ENCODE measurements around the gene ALDH1A2. TPM values are rescaled to one million over a fixed set of nuclear protein-coding genes. Genes with fewer than 3 reads are reported as not detected.

The ALDH1A2 gene
- total RNA-seq, 1 experiment from 2014 or later: 0.22 TPM

DNA sequence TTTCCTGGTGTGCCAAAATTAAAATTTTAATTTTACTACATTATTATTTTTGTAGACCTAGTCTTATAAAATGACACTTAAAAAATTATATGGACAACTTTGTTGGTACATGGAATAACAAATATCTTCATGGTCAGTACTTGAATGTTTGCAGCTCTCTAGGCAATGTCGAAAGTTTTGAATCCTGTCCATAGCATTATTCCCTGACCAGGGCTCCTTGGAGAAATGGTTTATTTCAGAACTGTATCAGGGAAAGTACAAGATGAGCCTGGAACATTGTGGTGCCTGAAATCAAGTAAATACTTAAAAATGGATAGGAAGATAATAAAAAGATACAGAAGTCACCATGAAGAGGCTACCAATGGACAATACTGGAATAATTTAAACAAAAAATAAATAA lies 47.6 kb downstream of the ALDH1A2 start:
- no peak for TF ChIP-seq EZH2phosphoT487 (IDR thresholded peaks at IDR 0.05; ENCODE audit: borderline replicate concordance, low read length)
- no peak for TF ChIP-seq EZH2 (IDR thresholded peaks at IDR 0.05; ENCODE audit: low read length, unreplicated experiment)
- TF ChIP-seq CTCF (conservative IDR thresholded peaks at IDR 0.05; ENCODE audit: low read depth, low read length): no peak
- Histone ChIP-seq H3K79me2 (ENCODE audit: low read length) (no peaks in the 10 kb centered on the region), H3K4me3 (ENCODE audit: low read length) (no peak overlapping the region), H3K9me2 (replicated peaks; ENCODE audit: low read length) (no peaks in the 10 kb centered on the region), H4K20me1 (ENCODE audit: low read length) (no peaks in the 10 kb centered on the region), H3K9me3 (ENCODE audit: low read length) (no peaks in the 10 kb centered on the region), H3K36me3 (ENCODE audit: low read depth, low read length) (no peaks in the 10 kb centered on the region), H3K27me3 (ENCODE audit: low read length) (no peaks in the 10 kb centered on the region; the same call in none of the 2 replicates), H2AFZ (ENCODE audit: low read length) (no peak overlapping the region), H3K9ac (ENCODE audit: low read length) (no peak overlapping the region), H3K4me1 (ENCODE audit: insufficient read depth, low read length) (peaks cover 5% of the 10 kb centered on the region; the same call in 1 of the 2 replicates), H3F3A (ENCODE audit: low read length, unreplicated experiment) (no peaks in the 10 kb centered on the region), H3K27ac (ENCODE audit: low read length) (no peak overlapping the region), H3K4me2 (ENCODE audit: low read length) (no peak overlapping the region)
- no TSS peak for BruUV-seq (replicated peaks)
- POLR2A ChIA-PET (ENCODE audit: unreplicated experiment): no interaction called here
- DNase-seq: no peak
- CTCF ChIA-PET: no interaction called here
- ATAC-seq: no peak
- intact Hi-C loops (cut with micrococcal nuclease): no loop called here

DNA sequence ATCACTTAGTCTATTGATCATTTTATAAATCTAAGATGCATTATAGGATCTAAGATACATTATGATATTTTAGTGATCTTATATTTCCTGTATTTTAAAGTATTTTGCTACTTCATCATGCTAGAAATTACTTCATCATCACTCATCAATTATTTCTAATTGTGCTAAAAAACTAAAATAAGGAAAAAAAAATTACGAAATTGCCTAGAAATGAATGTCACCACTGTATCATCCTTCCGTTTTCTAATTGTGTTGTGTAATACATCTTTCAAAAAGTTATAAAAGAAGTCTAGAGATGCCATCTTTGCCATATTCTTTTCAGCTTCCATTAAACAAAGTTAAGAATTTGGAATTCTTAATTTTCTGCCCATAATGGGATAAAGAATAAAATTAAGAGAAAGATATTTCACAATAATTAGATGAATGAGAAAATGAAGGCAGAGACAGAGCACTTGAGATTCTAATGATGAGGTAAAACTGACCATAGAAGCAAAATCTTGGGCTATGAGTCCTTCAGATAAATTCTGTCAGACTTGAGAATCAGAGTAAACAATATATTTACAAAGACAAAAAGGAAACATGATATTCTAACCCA lies 48.8 kb downstream of the ALDH1A2 start:
- CTCF ChIA-PET: no interaction called here

More for the DNA sequence above, 48.8 kb downstream of the ALDH1A2 start:
- Histone ChIP-seq H4K20me1 (ENCODE audit: low read length) (no peaks in the 10 kb centered on the region), H3K27me3 (ENCODE audit: low read length) (no peaks in the 10 kb centered on the region; the same call in none of the 2 replicates), H3K36me3 (ENCODE audit: low read depth, low read length) (no peaks in the 10 kb centered on the region), H3F3A (ENCODE audit: low read length, unreplicated experiment) (no peaks in the 10 kb centered on the region), H2AFZ (ENCODE audit: low read length) (no peak overlapping the region), H3K4me3 (ENCODE audit: low read length) (no peak overlapping the region), H3K9me3 (ENCODE audit: low read length) (no peaks in the 10 kb centered on the region), H3K9ac (ENCODE audit: low read length) (no peak overlapping the region), H3K79me2 (ENCODE audit: low read length) (no peaks in the 10 kb centered on the region), H3K4me1 (ENCODE audit: insufficient read depth, low read length) (peaks cover 5% of the 10 kb centered on the region; the same call in 1 of the 2 replicates), H3K4me2 (ENCODE audit: low read length) (no peak overlapping the region), H3K9me2 (replicated peaks; ENCODE audit: low read length) (no peaks in the 10 kb centered on the region), H3K27ac (ENCODE audit: low read length) (no peak overlapping the region)
- no peak for TF ChIP-seq EZH2 (IDR thresholded peaks at IDR 0.05; ENCODE audit: low read length, unreplicated experiment)
- TF ChIP-seq CTCF (conservative IDR thresholded peaks at IDR 0.05; ENCODE audit: low read depth, low read length): no peak
- no peak for TF ChIP-seq EZH2phosphoT487 (IDR thresholded peaks at IDR 0.05; ENCODE audit: borderline replicate concordance, low read length)
- DNase-seq (no peak), ATAC-seq (no peak)
- BruUV-seq (replicated peaks): no TSS peak
- POLR2A ChIA-PET (ENCODE audit: unreplicated experiment): no interaction called here
- intact Hi-C loops (cut with micrococcal nuclease): no loop called here

Measured in PC-3 (cell line).